Right atrium auricular region (tissue), 2 donors: ENCODE results near the gene GNG7. TPM values are rescaled to one million over a fixed set of nuclear protein-coding genes. Genes with fewer than 3 reads are reported as not detected.
"Not testable (repeated sequence)": the region's sequence is repeated elsewhere in the genome, so short reads cannot be mapped to it uniquely, and the experiment has no call there.

Experiments
- DNase-seq: peaks from one replicate; pipeline ENCODE4 v3.0.0-alpha.2; 2019; ENCODE audit warnings: low spot score
- H3K27ac ChIP-seq, 2 donors: fragments of 200-600 bp; sonication (generic); 1 replicate in 1 of 2; 2 replicates in 1 of 2; pipeline ENCODE4 v1.5.1; 2016 to 2019
- H3K27me3 ChIP-seq, 2 donors: fragments of 200-600 bp; sonication (generic); one replicate each; pipeline versions ENCODE4 v1.5.1 to v1.6.0; 2017 to 2019
- H3K36me3 ChIP-seq: fragments of 200-600 bp; sonication (generic); one replicate; pipeline ENCODE4 v1.5.1; 2016
- H3K4me1 ChIP-seq, 2 donors: fragments of 200-600 bp; sonication (generic); one replicate each; pipeline versions ENCODE4 v1.5.1 to v1.6.0; 2017 to 2019
- H3K4me3 ChIP-seq, 2 donors: fragments of 200-600 bp; sonication (generic); 1 replicate in 1 of 2; 2 replicates in 1 of 2; pipeline ENCODE4 v1.5.1; 2017 to 2019; ENCODE audit warnings: mild to moderate bottlenecking in 1 of 2, moderate library complexity in 1 of 2
- H3K9me3 ChIP-seq, 2 donors: fragments of 200-600 bp; sonication (generic); one replicate each; pipeline ENCODE4 v1.5.1; 2019
- CTCF ChIP-seq, 2 donors: fragments of 200-600 bp; sonication (generic); IDR thresholded peaks; one replicate each; pipeline ENCODE4 v1.5.1; 2019; ENCODE audit warnings: antibody characterized with exemption in 2 of 2
- total RNA-seq, 2 donors: library from RNA; depleted of rRNA; stranded (reverse); fragments of >200 nt; gene quantifications; one replicate each; pipeline ENCODE4 v1.1.0, GENCODE V29; 2016

Gene GNG7
- total RNA-seq, 2 donors from 2014 or later = 18.0 to 22.8 TPM

GRCh38 chr19:2495130-2495641 is 207.3 kb downstream of the GNG7 start:
- peak; percentile 88 for DNase-seq
- no peak for TF ChIP-seq CTCF (IDR thresholded peaks at IDR 0.05)
- Histone ChIP-seq H3K4me1 (peaks cover 0 to 45% of the 10 kb centered on the region in 2 donors), H3K4me3 (peak overlapping the region; percentile 31 to 63), H3K27me3 (no peaks in the 10 kb centered on the region), H3K27ac (peak overlapping the region; percentile 88 to 95), H3K36me3 (no peaks in the 10 kb centered on the region), H3K9me3 (no peaks in the 10 kb centered on the region)

- Histone ChIP-seq H3K4me1 (peaks cover 0 to 44% of the 10 kb centered on the region in 2 donors), H3K9me3 (no peaks in the 10 kb centered on the region), H3K4me3 (peak overlapping the region; percentile 31 to 63), H3K27ac (peak overlapping the region; percentile 88 to 95), H3K27me3 (no peaks in the 10 kb centered on the region), H3K36me3 (no peaks in the 10 kb centered on the region)
- peak in 1 of 2 donors; percentile 8 for TF ChIP-seq CTCF (IDR thresholded peaks at IDR 0.05)
- DNase-seq = peak; percentile 97
These were observed 207.9 kb downstream of the GNG7 start for GRCh38 chr19:2494447-2495129.

- DNase-seq = no peak
- H3K4me3 ChIP-seq = peak overlapping the region in 1 of 2 donors; percentile 63
- TF ChIP-seq CTCF (IDR thresholded peaks at IDR 0.05) = no peak
- H3K4me1 ChIP-seq = peaks cover 0 to 49% of the 10 kb centered on the region in 2 donors
- no peaks in the 10 kb centered on the region for H3K9me3 ChIP-seq
- peak overlapping the region; percentile 88 to 95 for H3K27ac ChIP-seq
- H3K27me3 ChIP-seq = no peaks in the 10 kb centered on the region
- H3K36me3 ChIP-seq = no peaks in the 10 kb centered on the region
These were observed 208.4 kb downstream of the GNG7 start for GRCh38 chr19:2494084-2494446.

- not testable (repeated sequence) for H3K4me3 ChIP-seq, DNase-seq, H3K27me3 ChIP-seq, H3K36me3 ChIP-seq, H3K9me3 ChIP-seq
- Histone ChIP-seq H3K27ac (peak overlapping the region in 1 of 2 donors; percentile 95), H3K4me1 (peaks cover 0 to 55% of the 10 kb centered on the region in 2 donors)
These were observed 209.0 kb downstream of the GNG7 start for GRCh38 chr19:2493448-2493847.

GRCh38 chr19:2492870-2493269 is 209.6 kb downstream of the GNG7 start:
- H3K4me1 ChIP-seq = peaks cover 0 to 61% of the 10 kb centered on the region in 2 donors
- no peak overlapping the region for H3K4me3 ChIP-seq
- TF ChIP-seq CTCF (IDR thresholded peaks at IDR 0.05) = no peak
- no peak overlapping the region for H3K27ac ChIP-seq
- H3K36me3 ChIP-seq = no peaks in the 10 kb centered on the region
- H3K27me3 ChIP-seq = no peaks in the 10 kb centered on the region
- H3K9me3 ChIP-seq = no peaks in the 10 kb centered on the region
- DNase-seq = no peak

GRCh38 chr19:2491130-2491801 is 211.2 kb downstream of the GNG7 start:
- no peaks in the 10 kb centered on the region for H3K9me3 ChIP-seq
- H3K4me1 ChIP-seq = peaks cover 0 to 55% of the 10 kb centered on the region in 2 donors
- H3K36me3 ChIP-seq = no peaks in the 10 kb centered on the region
- DNase-seq = no peak
- TF ChIP-seq CTCF (IDR thresholded peaks at IDR 0.05) = no peak
- H3K27me3 ChIP-seq = no peaks in the 10 kb centered on the region
- H3K4me3 ChIP-seq = no peak overlapping the region
- no peak overlapping the region for H3K27ac ChIP-seq
